GM23338 (cell line): ENCODE results near the gene CLCN6. TPM values are rescaled to one million over a fixed set of nuclear protein-coding genes. Genes with fewer than 3 reads are reported as not detected.

Experiments
- ATAC-seq: fragments of 200-7000 bp; cut with Tn5 transposase; 3 replicates; pipeline ENCODE4 v1.9.1; 2020
- DNase-seq: peaks from one replicate; pipeline ENCODE4 v3.0.0-alpha.2; 2015; ENCODE audit warnings: low spot score
- H2AFZ ChIP-seq: fragments of 200-600 bp; sonication (generic); 2 replicates; pipeline ENCODE4 v1.8.0; 2016; ENCODE audit warnings: antibody characterized with exemption, mild to moderate bottlenecking, moderate library complexity
- H3F3A ChIP-seq: fragments of 200-600 bp; sonication (generic); replicated peaks from 2 replicates; pipeline ENCODE4 v1.8.0; 2017; ENCODE audit warnings: antibody characterized with exemption, mixed run types, low read depth
- H3K27ac ChIP-seq: fragments of 200-600 bp; sonication (generic); 2 replicates; pipeline ENCODE4 v1.6.1; 2016; ENCODE audit warnings: low read depth
- H3K27me3 ChIP-seq: fragments of 200-600 bp; sonication (generic); 2 replicates; pipeline ENCODE4 v1.8.0; 2016; ENCODE audit warnings: mild to moderate bottlenecking, mixed run types, moderate library complexity; ENCODE audit not compliant: insufficient read depth
- H3K36me3 ChIP-seq: fragments of 200-600 bp; sonication (generic); 2 replicates; pipeline ENCODE4 v1.8.0; 2016; ENCODE audit warnings: mild to moderate bottlenecking; ENCODE audit not compliant: insufficient read depth
- H3K4me1 ChIP-seq: fragments of 200-600 bp; sonication (generic); 2 replicates; pipeline ENCODE4 v1.8.0; 2016; ENCODE audit warnings: mild to moderate bottlenecking, moderate library complexity; ENCODE audit not compliant: insufficient read depth
- H3K4me2 ChIP-seq: fragments of 200-600 bp; sonication (generic); 2 replicates; pipeline ENCODE4 v1.7.1; 2017; ENCODE audit warnings: mixed run types
- H3K4me3 ChIP-seq: fragments of 200-600 bp; sonication (generic); 2 replicates; pipeline ENCODE4 v1.6.1; 2016; ENCODE audit warnings: mixed run types
- H3K79me2 ChIP-seq: fragments of 200-600 bp; sonication (generic); replicated peaks from 2 replicates; pipeline ENCODE4 v1.8.0; 2017; ENCODE audit warnings: mild to moderate bottlenecking; ENCODE audit not compliant: insufficient read depth
- H3K9me2 ChIP-seq: fragments of 200-600 bp; sonication (generic); 2 replicates; pipeline ENCODE4 v1.8.0; 2017; ENCODE audit not compliant: insufficient read depth
- H4K20me1 ChIP-seq: fragments of 200-600 bp; sonication (generic); replicated peaks from 2 replicates; pipeline ENCODE4 v1.8.0; 2017; ENCODE audit warnings: mild to moderate bottlenecking; ENCODE audit not compliant: insufficient read depth
- H3K27ac Mint-ChIP-seq: 2 replicates; pipeline ENCODE4 v1.8.0; 2020; ENCODE audit warnings: inconsistent platforms, mild to moderate bottlenecking, moderate library complexity, mixed read lengths
- H3K27me3 Mint-ChIP-seq: 3 replicates; pipeline ENCODE4 v1.8.0; 2022; ENCODE audit warnings: low read depth, mild to moderate bottlenecking, moderate library complexity, mixed read lengths, inconsistent platforms; ENCODE audit not compliant: insufficient read depth, poor library complexity
- H3K36me3 Mint-ChIP-seq: 3 replicates; pipeline ENCODE4 v1.8.0; 2021; ENCODE audit warnings: low read depth, mild to moderate bottlenecking, inconsistent platforms, moderate library complexity, mixed read lengths
- H3K4me1 Mint-ChIP-seq: 3 replicates; pipeline ENCODE4 v1.8.0; 2020; ENCODE audit warnings: mild to moderate bottlenecking, inconsistent platforms, mixed read lengths
- H3K4me3 Mint-ChIP-seq: 3 replicates; pipeline ENCODE4 v1.8.0; 2021; ENCODE audit warnings: moderate library complexity, mild to moderate bottlenecking, inconsistent platforms, mixed read lengths
- H3K9me3 Mint-ChIP-seq: 3 replicates; pipeline ENCODE4 v1.8.0; 2020; ENCODE audit warnings: moderate library complexity, mild to moderate bottlenecking, inconsistent platforms, mixed read lengths
- CREB1 ChIP-seq: fragments of 250-450 bp; sonication (Bioruptor Pico); IDR thresholded peaks from 2 replicates; pipeline ENCODE4 v1.5.0; 2020; ENCODE audit warnings: low read depth, mild to moderate bottlenecking, moderate library complexity
- CTCF ChIP-seq, 2 experiments: fragments of 200-600 bp in 1 of 2; sonication (generic) in 1 of 2; conservative IDR thresholded peaks; 2 replicates each; pipeline versions ENCODE4 v1.5.1 to v1.6.1; 2016 to 2017; ENCODE audit warnings: antibody characterized with exemption in 2 of 2, low read depth in 2 of 2, mild to moderate bottlenecking in 2 of 2, moderate library complexity in 1 of 2
- NANOG ChIP-seq: IDR thresholded peaks from 2 replicates; pipeline ENCODE4 v1.6.1; 2016; ENCODE audit warnings: antibody characterized with exemption, borderline replicate concordance
- STAT1 ChIP-seq: IDR thresholded peaks from one replicate; pipeline ENCODE4 v1.6.1; 2016; ENCODE audit warnings: antibody characterized with exemption; ENCODE audit not compliant: unreplicated experiment
- ZNF331 ChIP-seq: fragments of 250-450 bp; sonication (Bioruptor Pico); IDR thresholded peaks from 2 replicates; pipeline ENCODE4 v1.5.0; 2020; ENCODE audit warnings: low read depth, mild to moderate bottlenecking, moderate library complexity
- polyA plus RNA-seq: library from polyadenylated mRNA; unstranded; fragments of >200 nt; fragmentation: Nextera tagmentation; extraction: Ambion mirVana; gene quantifications from 2 replicates; pipeline ENCODE4 v1.2.1, GENCODE V29; 2016
- total RNA-seq: library from RNA; depleted of rRNA; stranded (reverse); fragments of >200 nt; shearing (Covaris generic); gene quantifications from 2 replicates; pipeline ENCODE4 v1.2.3, GENCODE V29; 2014
- TF ChIP-seq, protein P1 (sequence below): IDR thresholded peaks from one replicate; pipeline ENCODE4 v1.6.1; 2018; ENCODE audit warnings: antibody characterized with exemption; ENCODE audit not compliant: unreplicated experiment
- TF ChIP-seq, protein P2 (sequence below): fragments of 250-450 bp; sonication (Bioruptor Pico); IDR thresholded peaks from 2 replicates; pipeline ENCODE4 v1.5.0; 2020; ENCODE audit warnings: mild to moderate bottlenecking, moderate library complexity

CLCN6 gene
- total and polyA plus RNA-seq, 2 experiments from 2014 or later = 16.0 to 22.6 TPM

GRCh38 chr1:11786168-11786567, 19.8 kb upstream of the CLCN6 start (continued):
- TF ChIP-seq CTCF (conservative IDR thresholded peaks at IDR 0.05; ENCODE audit: low read depth in 2 of 2) (no peak), STAT1 (no peak), NANOG (no peak)
- TF ChIP-seq, protein P1, sequence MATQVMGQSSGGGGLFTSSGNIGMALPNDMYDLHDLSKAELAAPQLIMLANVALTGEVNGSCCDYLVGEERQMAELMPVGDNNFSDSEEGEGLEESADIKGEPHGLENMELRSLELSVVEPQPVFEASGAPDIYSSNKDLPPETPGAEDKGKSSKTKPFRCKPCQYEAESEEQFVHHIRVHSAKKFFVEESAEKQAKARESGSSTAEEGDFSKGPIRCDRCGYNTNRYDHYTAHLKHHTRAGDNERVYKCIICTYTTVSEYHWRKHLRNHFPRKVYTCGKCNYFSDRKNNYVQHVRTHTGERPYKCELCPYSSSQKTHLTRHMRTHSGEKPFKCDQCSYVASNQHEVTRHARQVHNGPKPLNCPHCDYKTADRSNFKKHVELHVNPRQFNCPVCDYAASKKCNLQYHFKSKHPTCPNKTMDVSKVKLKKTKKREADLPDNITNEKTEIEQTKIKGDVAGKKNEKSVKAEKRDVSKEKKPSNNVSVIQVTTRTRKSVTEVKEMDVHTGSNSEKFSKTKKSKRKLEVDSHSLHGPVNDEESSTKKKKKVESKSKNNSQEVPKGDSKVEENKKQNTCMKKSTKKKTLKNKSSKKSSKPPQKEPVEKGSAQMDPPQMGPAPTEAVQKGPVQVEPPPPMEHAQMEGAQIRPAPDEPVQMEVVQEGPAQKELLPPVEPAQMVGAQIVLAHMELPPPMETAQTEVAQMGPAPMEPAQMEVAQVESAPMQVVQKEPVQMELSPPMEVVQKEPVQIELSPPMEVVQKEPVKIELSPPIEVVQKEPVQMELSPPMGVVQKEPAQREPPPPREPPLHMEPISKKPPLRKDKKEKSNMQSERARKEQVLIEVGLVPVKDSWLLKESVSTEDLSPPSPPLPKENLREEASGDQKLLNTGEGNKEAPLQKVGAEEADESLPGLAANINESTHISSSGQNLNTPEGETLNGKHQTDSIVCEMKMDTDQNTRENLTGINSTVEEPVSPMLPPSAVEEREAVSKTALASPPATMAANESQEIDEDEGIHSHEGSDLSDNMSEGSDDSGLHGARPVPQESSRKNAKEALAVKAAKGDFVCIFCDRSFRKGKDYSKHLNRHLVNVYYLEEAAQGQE = no peak

GRCh38 chr1:11787251-11787803, 18.7 kb upstream of the CLCN6 start:
- peaks cover 9% of the 10 kb centered on the region; the same call in 1 of the 3 replicates for H3K36me3 Mint-ChIP-seq
- H3K9me2 ChIP-seq = no peaks in the 10 kb centered on the region
- H3K36me3 ChIP-seq = no peaks in the 10 kb centered on the region
- 0 out of 2 replicates have a peak overlapping the region, but pooled peaks have one; percentile 23 for H2AFZ ChIP-seq
- H3K4me1 Mint-ChIP-seq = peaks cover 37% of the 10 kb centered on the region
- no peak for TF ChIP-seq CREB1 (CRISPR knock-in tag)
- TF ChIP-seq, protein P2, sequence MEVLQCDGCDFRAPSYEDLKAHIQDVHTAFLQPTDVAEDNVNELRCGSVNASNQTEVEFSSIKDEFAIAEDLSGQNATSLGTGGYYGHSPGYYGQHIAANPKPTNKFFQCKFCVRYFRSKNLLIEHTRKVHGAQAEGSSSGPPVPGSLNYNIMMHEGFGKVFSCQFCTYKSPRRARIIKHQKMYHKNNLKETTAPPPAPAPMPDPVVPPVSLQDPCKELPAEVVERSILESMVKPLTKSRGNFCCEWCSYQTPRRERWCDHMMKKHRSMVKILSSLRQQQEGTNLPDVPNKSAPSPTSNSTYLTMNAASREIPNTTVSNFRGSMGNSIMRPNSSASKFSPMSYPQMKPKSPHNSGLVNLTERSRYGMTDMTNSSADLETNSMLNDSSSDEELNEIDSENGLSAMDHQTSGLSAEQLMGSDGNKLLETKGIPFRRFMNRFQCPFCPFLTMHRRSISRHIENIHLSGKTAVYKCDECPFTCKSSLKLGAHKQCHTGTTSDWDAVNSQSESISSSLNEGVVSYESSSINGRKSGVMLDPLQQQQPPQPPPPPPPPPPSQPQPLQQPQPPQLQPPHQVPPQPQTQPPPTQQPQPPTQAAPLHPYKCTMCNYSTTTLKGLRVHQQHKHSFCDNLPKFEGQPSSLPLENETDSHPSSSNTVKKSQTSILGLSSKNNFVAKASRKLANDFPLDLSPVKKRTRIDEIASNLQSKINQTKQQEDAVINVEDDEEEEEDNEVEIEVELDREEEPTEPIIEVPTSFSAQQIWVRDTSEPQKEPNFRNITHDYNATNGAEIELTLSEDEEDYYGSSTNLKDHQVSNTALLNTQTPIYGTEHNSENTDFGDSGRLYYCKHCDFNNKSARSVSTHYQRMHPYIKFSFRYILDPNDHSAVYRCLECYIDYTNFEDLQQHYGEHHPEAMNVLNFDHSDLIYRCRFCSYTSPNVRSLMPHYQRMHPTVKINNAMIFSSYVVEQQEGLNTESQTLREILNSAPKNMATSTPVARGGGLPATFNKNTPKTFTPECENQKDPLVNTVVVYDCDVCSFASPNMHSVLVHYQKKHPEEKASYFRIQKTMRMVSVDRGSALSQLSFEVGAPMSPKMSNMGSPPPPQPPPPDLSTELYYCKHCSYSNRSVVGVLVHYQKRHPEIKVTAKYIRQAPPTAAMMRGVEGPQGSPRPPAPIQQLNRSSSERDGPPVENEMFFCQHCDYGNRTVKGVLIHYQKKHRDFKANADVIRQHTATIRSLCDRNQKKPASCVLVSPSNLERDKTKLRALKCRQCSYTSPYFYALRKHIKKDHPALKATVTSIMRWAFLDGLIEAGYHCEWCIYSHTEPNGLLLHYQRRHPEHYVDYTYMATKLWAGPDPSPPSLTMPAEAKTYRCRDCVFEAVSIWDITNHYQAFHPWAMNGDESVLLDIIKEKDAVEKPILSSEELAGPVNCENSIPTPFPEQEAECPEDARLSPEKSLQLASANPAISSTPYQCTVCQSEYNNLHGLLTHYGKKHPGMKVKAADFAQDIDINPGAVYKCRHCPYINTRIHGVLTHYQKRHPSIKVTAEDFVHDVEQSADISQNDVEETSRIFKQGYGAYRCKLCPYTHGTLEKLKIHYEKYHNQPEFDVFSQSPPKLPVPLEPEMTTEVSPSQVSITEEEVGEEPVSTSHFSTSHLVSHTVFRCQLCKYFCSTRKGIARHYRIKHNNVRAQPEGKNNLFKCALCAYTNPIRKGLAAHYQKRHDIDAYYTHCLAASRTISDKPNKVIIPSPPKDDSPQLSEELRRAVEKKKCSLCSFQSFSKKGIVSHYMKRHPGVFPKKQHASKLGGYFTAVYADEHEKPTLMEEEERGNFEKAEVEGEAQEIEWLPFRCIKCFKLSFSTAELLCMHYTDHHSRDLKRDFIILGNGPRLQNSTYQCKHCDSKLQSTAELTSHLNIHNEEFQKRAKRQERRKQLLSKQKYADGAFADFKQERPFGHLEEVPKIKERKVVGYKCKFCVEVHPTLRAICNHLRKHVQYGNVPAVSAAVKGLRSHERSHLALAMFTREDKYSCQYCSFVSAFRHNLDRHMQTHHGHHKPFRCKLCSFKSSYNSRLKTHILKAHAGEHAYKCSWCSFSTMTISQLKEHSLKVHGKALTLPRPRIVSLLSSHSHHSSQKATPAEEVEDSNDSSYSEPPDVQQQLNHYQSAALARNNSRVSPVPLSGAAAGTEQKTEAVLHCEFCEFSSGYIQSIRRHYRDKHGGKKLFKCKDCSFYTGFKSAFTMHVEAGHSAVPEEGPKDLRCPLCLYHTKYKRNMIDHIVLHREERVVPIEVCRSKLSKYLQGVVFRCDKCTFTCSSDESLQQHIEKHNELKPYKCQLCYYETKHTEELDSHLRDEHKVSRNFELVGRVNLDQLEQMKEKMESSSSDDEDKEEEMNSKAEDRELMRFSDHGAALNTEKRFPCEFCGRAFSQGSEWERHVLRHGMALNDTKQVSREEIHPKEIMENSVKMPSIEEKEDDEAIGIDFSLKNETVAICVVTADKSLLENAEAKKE (CRISPR knock-in tag) = no peak
- TF ChIP-seq, protein P1 = no peak
- no peak for TF ChIP-seq ZNF331
- H3K27ac ChIP-seq = peak overlapping the region; percentile 96
- H3K4me3 ChIP-seq = peak overlapping the region; percentile 9; the same call in 1 of the 2 replicates
- peaks cover 22% of the 10 kb centered on the region for H3F3A ChIP-seq
- no peak overlapping the region; the same call in 1 of the 2 replicates for H3K27ac Mint-ChIP-seq
- peaks cover 7% of the 10 kb centered on the region for H3K27me3 Mint-ChIP-seq
- peak overlapping the region; percentile 68 for H3K4me2 ChIP-seq
- H3K4me3 Mint-ChIP-seq = no peak overlapping the region
- no peaks in the 10 kb centered on the region for H3K9me3 Mint-ChIP-seq
- no peaks in the 10 kb centered on the region for H3K27me3 ChIP-seq
- DNase-seq = peak; percentile 79
- H4K20me1 ChIP-seq = no peaks in the 10 kb centered on the region
- H3K79me2 ChIP-seq = no peaks in the 10 kb centered on the region
- H3K4me1 ChIP-seq = peaks cover 38% of the 10 kb centered on the region
- peak; percentile 52 for ATAC-seq
